ENCODE measurements around the gene KRTAP19-1. TPM values are rescaled to one million over a fixed set of nuclear protein-coding genes. Genes with fewer than 3 reads are reported as not detected.

KRTAP19-1 gene
- polyA plus RNA-seq, 1 donor = not detected

Other genes with a start within 250 kb of the KRTAP19-1 start
- not detected for gene KRTAP24-1, start 197.4 kb downstream of the KRTAP19-1 start, polyA plus RNA-seq (ENCODE audit: insufficient read length)
- not detected for gene KRTAP25-1, start 190.9 kb downstream of the KRTAP19-1 start, polyA plus RNA-seq (ENCODE audit: insufficient read length)
- not detected for gene KRTAP26-1, start 160.1 kb downstream of the KRTAP19-1 start, polyA plus RNA-seq (ENCODE audit: insufficient read length)
- not detected for gene KRTAP27-1, start 142.7 kb downstream of the KRTAP19-1 start, polyA plus RNA-seq (ENCODE audit: insufficient read length)
- gene KRTAP23-1, start 131.8 kb downstream of the KRTAP19-1 start, polyA plus RNA-seq (ENCODE audit: insufficient read length) = not detected
- gene KRTAP13-2, start 108.1 kb downstream of the KRTAP19-1 start, polyA plus RNA-seq (ENCODE audit: insufficient read length) = not detected
- not detected for gene KRTAP13-1, start 84.3 kb downstream of the KRTAP19-1 start, polyA plus RNA-seq (ENCODE audit: insufficient read length)
- not detected for gene KRTAP13-3, start 54.4 kb downstream of the KRTAP19-1 start, polyA plus RNA-seq (ENCODE audit: insufficient read length)
- not detected for gene KRTAP13-4, start 50.1 kb downstream of the KRTAP19-1 start, polyA plus RNA-seq (ENCODE audit: insufficient read length)
- gene KRTAP15-1, start 40.1 kb downstream of the KRTAP19-1 start, polyA plus RNA-seq (ENCODE audit: insufficient read length) = not detected
- not detected for gene KRTAP19-2, start 7.1 kb upstream of the KRTAP19-1 start, polyA plus RNA-seq (ENCODE audit: insufficient read length)
- not detected for gene KRTAP19-3, start 11.6 kb upstream of the KRTAP19-1 start, polyA plus RNA-seq (ENCODE audit: insufficient read length)
- not detected for gene KRTAP19-4, start 16.8 kb upstream of the KRTAP19-1 start, polyA plus RNA-seq (ENCODE audit: insufficient read length)
- gene KRTAP19-5, start 21.8 kb upstream of the KRTAP19-1 start, polyA plus RNA-seq (ENCODE audit: insufficient read length) = not detected
- gene KRTAP19-6, start 61.5 kb upstream of the KRTAP19-1 start, polyA plus RNA-seq (ENCODE audit: insufficient read length) = not detected
- not detected for gene KRTAP19-7, start 80.9 kb upstream of the KRTAP19-1 start, polyA plus RNA-seq (ENCODE audit: insufficient read length)
- not detected for gene KRTAP22-2, start 110.0 kb upstream of the KRTAP19-1 start, polyA plus RNA-seq (ENCODE audit: insufficient read length)
- not detected for gene KRTAP6-3, start 112.1 kb upstream of the KRTAP19-1 start, polyA plus RNA-seq (ENCODE audit: insufficient read length)
- gene KRTAP6-2, start 118.5 kb upstream of the KRTAP19-1 start, polyA plus RNA-seq (ENCODE audit: insufficient read length) = not detected
- not detected for gene KRTAP22-1, start 120.7 kb upstream of the KRTAP19-1 start, polyA plus RNA-seq (ENCODE audit: insufficient read length)
- gene KRTAP6-1, start 133.6 kb upstream of the KRTAP19-1 start, polyA plus RNA-seq (ENCODE audit: insufficient read length) = not detected
- not detected for gene KRTAP20-1, start 136.1 kb upstream of the KRTAP19-1 start, polyA plus RNA-seq (ENCODE audit: insufficient read length)
- gene KRTAP20-4, start 140.3 kb upstream of the KRTAP19-1 start, polyA plus RNA-seq (ENCODE audit: insufficient read length) = not detected
- not detected for gene KRTAP20-2, start 154.8 kb upstream of the KRTAP19-1 start, polyA plus RNA-seq (ENCODE audit: insufficient read length)
- not detected for gene KRTAP20-3, start 162.5 kb upstream of the KRTAP19-1 start, polyA plus RNA-seq (ENCODE audit: insufficient read length)
- gene KRTAP21-3, start 238.4 kb upstream of the KRTAP19-1 start, polyA plus RNA-seq (ENCODE audit: insufficient read length) = not detected

Data from hindlimb muscle (tissue), 1 donor.